Measurements from ENCODE around the gene CDH10. TPM values are rescaled to one million over a fixed set of nuclear protein-coding genes. Genes with fewer than 3 reads are reported as not detected.

The CDH10 gene
- total RNA-seq, 1 donor from 2014 or later = not detected

GRCh38 chr5:24477958-24478357 is 166.8 kb downstream of the CDH10 start:
- no peaks in the 10 kb centered on the region for H3K36me3 Mint-ChIP-seq (ENCODE audit: low read depth)
- no peaks in the 10 kb centered on the region for H3K4me1 Mint-ChIP-seq (ENCODE audit: low read depth)
- no peak for DNase-seq (ENCODE audit: low spot score)
- H3K27ac Mint-ChIP-seq (ENCODE audit: unreplicated experiment) = no peak overlapping the region
- H3K9me3 Mint-ChIP-seq (ENCODE audit: low read depth) = peaks cover 6% of the 10 kb centered on the region
- no peak overlapping the region for H3K4me3 Mint-ChIP-seq (ENCODE audit: unreplicated experiment)
- no peak for TF ChIP-seq CTCF (IDR thresholded peaks at IDR 0.05)
- H3K27me3 Mint-ChIP-seq (ENCODE audit: low read depth) = peaks cover 4% of the 10 kb centered on the region

- no peak overlapping the region for H3K27ac Mint-ChIP-seq (ENCODE audit: unreplicated experiment)
- peaks cover 6% of the 10 kb centered on the region for H3K27me3 Mint-ChIP-seq (ENCODE audit: low read depth)
- H3K4me1 Mint-ChIP-seq (ENCODE audit: low read depth) = no peaks in the 10 kb centered on the region
- H3K9me3 Mint-ChIP-seq (ENCODE audit: low read depth) = peaks cover 6% of the 10 kb centered on the region
- H3K36me3 Mint-ChIP-seq (ENCODE audit: low read depth) = no peaks in the 10 kb centered on the region
- H3K4me3 Mint-ChIP-seq (ENCODE audit: unreplicated experiment) = no peak overlapping the region
- no peak for DNase-seq (ENCODE audit: low spot score)
- no peak for TF ChIP-seq CTCF (IDR thresholded peaks at IDR 0.05)
Observed at GRCh38 chr5:24475101-24475500, 169.7 kb downstream of the CDH10 start.

GRCh38 chr5:24474685-24475084 is 170.1 kb downstream of the CDH10 start:
- no peaks in the 10 kb centered on the region for H3K36me3 Mint-ChIP-seq (ENCODE audit: low read depth)
- H3K4me1 Mint-ChIP-seq (ENCODE audit: low read depth) = no peaks in the 10 kb centered on the region

GRCh38 chr5:24472518-24472917 is 172.3 kb downstream of the CDH10 start:
- no peaks in the 10 kb centered on the region for H3K4me1 Mint-ChIP-seq (ENCODE audit: low read depth)
- H3K9me3 Mint-ChIP-seq (ENCODE audit: low read depth) = peaks cover 6% of the 10 kb centered on the region
- no peak for TF ChIP-seq CTCF (IDR thresholded peaks at IDR 0.05)
- peaks cover 6% of the 10 kb centered on the region for H3K27me3 Mint-ChIP-seq (ENCODE audit: low read depth)
- DNase-seq (ENCODE audit: low spot score) = no peak
- no peaks in the 10 kb centered on the region for H3K36me3 Mint-ChIP-seq (ENCODE audit: low read depth)
- H3K27ac Mint-ChIP-seq (ENCODE audit: unreplicated experiment) = no peak overlapping the region
- no peak overlapping the region for H3K4me3 Mint-ChIP-seq (ENCODE audit: unreplicated experiment)

More at GRCh38 chr5:24474685-24475084, 170.1 kb downstream of the CDH10 start:
- no peak overlapping the region for H3K4me3 Mint-ChIP-seq (ENCODE audit: unreplicated experiment)
- peaks cover 6% of the 10 kb centered on the region for H3K27me3 Mint-ChIP-seq (ENCODE audit: low read depth)
- peaks cover 6% of the 10 kb centered on the region for H3K9me3 Mint-ChIP-seq (ENCODE audit: low read depth)
- no peak for DNase-seq (ENCODE audit: low spot score)
- TF ChIP-seq CTCF (IDR thresholded peaks at IDR 0.05) = no peak
- H3K27ac Mint-ChIP-seq (ENCODE audit: unreplicated experiment) = no peak overlapping the region

- H3K36me3 Mint-ChIP-seq (ENCODE audit: low read depth) = no peaks in the 10 kb centered on the region
Observed at GRCh38 chr5:24444414-24444813, 200.4 kb downstream of the CDH10 start.

More at GRCh38 chr5:24444414-24444813, 200.4 kb downstream of the CDH10 start:
- Mint-ChIP-seq H3K27ac (ENCODE audit: unreplicated experiment) (no peak overlapping the region), H3K4me1 (ENCODE audit: low read depth) (no peaks in the 10 kb centered on the region), H3K4me3 (ENCODE audit: unreplicated experiment) (no peak overlapping the region), H3K27me3 (ENCODE audit: low read depth) (peaks cover 2% of the 10 kb centered on the region), H3K9me3 (ENCODE audit: low read depth) (no peaks in the 10 kb centered on the region)
- no peak for DNase-seq (ENCODE audit: low spot score)
- TF ChIP-seq CTCF (IDR thresholded peaks at IDR 0.05) = no peak
